H54 (cell line): ENCODE data around the gene MBLAC1.

ENCODE experiments used
- DNase-seq: peaks from one replicate; pipeline ENCODE4 v3.0.0; 2011; ENCODE audit warnings: low spot score, mixed read lengths; ENCODE audit not compliant: insufficient read length
- FAIRE-seq: peaks from 3 replicates; lab custom pipeline; 2011; peaks lifted over from hg19 to GRCh38; lab: Jason Lieb, UNC
- POLR2A ChIP-seq: IDR thresholded peaks from 2 replicates; pipeline ENCODE4 v1.6.1; 2011; ENCODE audit warnings: low read depth, mild to moderate bottlenecking, low read length

The MBLAC1 gene

DNA sequence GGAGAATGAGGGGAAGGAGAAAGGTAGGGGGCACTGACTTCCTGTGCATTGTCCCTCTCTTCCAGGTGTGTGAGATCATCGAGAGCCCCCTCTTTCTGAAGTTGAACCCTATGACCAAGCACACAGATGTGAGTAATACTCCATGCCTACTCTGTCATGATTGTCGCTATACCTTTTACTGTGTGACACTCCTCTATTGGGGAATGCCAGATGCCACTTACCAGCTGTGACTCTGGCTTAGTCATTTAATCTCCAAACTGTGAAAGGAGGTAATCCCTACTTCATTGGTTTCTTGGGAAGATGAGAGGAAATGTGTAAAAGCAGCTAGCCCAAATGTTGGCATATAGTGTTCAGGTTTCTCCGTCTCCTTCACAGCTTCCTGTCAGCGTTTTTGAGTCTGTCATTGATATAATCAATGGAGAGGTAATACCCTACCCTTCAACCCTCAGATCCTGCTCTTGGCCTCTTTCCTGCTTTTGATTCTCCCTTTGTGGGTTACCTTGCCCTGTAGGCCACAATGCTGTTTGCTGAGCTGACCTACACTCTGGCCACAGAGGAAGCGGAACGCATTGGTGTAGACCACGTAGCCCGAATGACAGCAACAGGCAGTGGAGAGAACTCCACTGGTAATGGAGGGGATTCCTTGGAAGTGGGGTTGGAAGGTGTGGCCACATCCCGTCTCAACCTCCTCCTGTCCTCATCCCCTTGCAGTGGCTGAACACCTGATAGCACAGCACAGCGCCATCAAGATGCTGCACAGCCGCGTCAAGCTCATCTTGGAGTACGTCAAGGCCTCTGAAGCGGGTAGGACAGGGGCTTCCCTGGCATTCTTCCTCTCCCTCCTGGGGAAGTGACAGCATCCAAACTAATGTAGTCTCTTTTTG, 36.0 kb upstream of the MBLAC1 start:
- FAIRE-seq (no peak), DNase-seq (no peak)
- 0 out of 2 replicates have a peak, but pooled peaks have one; percentile 4 for TF ChIP-seq POLR2A

DNA sequence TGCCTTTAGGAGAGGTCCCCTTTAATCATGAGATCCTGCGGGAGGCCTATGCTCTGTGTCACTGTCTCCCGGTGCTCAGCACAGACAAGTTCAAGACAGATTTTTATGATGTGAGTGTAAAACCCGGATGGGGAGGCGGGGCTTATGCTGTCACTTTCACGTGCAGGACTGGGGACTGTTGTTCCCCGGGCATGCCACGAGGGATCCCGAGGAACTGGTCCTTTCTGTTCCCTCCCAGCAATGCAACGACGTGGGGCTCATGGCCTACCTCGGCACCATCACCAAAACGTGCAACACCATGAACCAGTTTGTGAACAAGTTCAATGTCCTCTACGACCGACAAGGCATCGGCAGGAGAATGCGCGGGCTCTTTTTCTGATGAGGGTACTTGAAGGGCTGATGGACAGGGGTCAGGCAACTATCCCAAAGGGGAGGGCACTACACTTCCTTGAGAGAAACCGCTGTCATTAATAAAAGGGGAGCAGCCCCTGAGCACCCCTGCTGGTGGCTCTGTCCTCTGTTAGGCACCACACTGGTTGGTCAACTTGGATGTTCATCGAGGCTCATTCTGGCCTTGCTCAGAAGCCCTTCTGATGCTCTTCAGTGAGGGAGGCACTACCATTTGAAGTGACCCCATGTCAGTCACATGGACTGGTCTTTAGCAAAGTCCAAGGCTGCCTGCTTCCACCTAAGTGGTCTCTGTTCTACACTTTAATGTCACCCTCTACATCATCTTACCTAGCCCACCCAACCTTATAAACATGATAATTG, 35.2 kb upstream of the MBLAC1 start:
- FAIRE-seq (no peak), DNase-seq (no peak)
- TF ChIP-seq POLR2A, result no peak

DNA sequence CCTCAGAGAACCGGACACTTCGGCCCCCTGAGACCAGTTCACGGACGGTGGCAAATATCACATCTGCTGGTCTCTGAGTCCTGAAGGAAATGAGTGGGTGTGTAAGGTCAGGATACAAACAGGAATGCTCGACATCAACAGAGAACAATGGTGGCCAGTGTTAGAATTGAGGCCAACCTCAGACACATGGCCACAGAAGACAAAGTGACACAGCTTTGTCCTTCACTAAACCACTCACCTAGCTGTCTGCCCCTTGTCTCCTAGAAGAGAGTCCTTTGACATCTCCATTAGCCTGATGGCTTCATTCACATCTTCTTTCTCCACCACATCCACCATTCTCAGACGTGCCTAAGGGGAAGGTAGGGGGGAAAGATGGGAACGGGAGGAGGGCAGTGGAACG, 33.7 kb upstream of the MBLAC1 start:
- FAIRE-seq, result no peak
- TF ChIP-seq POLR2A, result no peak
- DNase-seq, result no peak

DNA sequence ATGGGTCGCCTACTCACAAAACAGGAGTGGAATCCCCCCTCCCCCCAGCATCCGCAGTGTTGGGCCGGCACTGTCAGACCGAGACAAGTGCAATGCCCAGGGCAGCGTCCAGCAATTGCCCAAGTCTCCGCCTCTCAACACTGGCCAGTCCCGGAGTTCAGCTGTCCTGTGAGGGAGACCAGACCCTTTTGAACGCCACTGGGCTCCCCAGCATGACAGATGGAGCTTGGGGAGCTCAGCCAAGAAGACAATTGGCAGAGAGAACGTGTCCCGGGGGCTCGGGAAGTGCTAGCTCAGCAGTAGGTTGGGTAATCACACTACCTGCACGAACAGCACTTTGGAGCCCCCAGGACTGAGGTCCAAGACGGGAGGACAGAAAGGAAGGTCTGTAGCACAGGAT, 33.3 kb upstream of the MBLAC1 start:
- no peak for DNase-seq
- FAIRE-seq, result no peak
- TF ChIP-seq POLR2A, result no peak

DNA sequence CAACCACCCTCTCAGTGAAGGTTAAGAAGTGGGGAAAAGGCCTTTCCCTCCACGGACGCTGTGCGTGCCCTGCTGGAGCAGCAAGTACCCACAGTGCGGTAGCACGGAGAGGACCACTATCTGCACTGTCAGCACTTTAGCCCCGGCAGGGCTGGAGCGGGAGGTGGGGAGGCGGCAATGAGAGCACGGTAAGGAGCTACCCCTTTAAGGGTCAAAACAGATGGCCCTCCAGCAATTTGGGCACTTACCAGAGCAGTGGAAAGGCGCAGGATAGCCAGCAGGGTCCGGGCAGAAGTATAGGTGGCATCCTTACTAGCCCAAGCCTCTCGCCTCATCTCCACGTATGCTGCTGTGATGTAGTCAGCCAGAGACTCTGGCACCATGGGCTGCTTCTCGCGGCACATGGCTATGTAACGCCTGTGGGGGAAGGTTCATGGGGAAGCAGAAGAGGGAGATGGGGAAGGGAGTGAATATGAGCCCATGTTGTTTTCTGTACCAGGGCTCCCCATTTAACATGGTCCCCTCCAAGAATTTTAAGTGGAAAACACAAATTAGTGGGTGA, 32.8 kb upstream of the MBLAC1 start:
- DNase-seq (no peak), FAIRE-seq (no peak)
- TF ChIP-seq POLR2A, result no peak

DNA sequence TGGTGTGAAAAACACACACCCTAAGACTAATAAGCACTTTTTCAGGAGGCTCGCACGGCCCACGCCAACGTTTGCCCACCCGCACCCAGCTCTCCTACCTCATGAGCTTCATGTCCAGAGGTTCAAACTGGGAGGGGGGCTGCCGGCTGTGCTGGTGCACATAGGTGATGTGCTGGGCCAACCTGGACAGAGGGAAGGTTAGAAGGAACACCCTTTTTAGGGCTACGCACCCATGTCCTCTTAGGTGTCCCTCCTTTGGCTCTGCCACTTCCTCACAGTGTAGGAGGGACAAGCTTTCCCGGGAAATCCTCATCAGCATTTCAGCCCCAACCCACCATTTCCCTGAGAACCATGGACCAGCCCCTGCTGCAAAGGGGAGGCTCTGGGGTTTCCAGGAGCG, 31.5 kb upstream of the MBLAC1 start:
- no peak for DNase-seq
- no peak for FAIRE-seq

DNA sequence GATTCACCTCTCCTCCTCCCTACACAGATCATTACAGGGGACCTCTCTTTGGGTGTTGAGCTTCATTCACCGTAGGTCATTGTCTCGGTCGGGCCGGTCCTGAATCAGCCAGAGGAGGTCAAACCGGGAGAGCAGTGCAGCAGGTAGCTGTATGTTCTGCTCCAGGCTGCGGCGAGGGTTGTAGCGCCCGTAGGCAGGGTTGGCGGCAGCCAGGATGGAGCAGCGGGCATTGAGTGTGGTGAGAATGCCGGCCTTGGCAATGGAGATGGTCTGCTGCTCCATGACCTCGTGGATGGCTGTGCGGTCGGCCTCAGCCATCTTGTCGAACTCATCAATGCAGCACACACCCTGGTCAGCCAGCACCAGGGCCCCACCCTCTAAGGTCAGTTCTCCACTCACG, 31.1 kb upstream of the MBLAC1 start:
- DNase-seq, result no peak
- no peak for TF ChIP-seq POLR2A
- no peak for FAIRE-seq

More for the DNA sequence above, 31.5 kb upstream of the MBLAC1 start:
- no peak for TF ChIP-seq POLR2A

DNA sequence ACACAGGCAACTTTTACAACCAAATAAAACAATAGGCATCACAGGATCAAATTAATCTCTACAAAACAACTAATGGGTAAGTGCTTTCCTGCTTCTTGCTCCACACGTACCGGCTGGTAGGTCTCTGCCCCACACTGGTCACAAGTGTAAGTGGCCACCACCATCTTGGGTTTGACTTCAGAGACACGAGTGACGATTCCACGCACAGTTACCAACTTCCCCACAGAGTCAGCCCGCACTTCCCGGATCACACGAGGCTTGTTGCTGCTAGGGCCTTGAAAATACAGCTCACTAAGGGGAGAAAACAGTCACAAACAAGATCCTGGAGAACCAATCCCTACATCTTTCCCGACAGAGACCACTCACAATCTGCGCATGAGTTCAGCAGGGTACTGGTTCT, 27.9 kb upstream of the MBLAC1 start:
- DNase-seq (no peak), FAIRE-seq (no peak)
- no peak for TF ChIP-seq POLR2A

DNA sequence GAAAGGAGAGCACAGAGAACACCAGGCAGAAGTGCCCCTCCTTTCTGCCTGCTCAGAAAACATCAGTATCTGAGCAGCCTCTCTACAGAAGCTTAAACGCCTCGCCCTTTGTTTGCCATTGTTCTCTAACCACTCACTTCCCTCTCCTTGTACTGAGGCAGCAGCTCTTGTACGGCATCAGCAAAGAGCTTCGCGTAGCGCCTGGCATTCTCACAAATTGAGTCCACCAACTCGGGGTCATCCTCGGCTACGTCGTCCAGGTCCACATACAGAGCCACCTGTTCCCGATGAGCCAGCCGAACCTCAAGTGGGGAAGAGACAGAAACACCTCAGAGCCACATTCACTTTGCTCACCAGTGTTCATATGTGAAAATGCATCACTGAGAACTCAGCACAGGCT, 27.3 kb upstream of the MBLAC1 start:
- no peak for TF ChIP-seq POLR2A
- FAIRE-seq, result no peak
- no peak for DNase-seq

DNA sequence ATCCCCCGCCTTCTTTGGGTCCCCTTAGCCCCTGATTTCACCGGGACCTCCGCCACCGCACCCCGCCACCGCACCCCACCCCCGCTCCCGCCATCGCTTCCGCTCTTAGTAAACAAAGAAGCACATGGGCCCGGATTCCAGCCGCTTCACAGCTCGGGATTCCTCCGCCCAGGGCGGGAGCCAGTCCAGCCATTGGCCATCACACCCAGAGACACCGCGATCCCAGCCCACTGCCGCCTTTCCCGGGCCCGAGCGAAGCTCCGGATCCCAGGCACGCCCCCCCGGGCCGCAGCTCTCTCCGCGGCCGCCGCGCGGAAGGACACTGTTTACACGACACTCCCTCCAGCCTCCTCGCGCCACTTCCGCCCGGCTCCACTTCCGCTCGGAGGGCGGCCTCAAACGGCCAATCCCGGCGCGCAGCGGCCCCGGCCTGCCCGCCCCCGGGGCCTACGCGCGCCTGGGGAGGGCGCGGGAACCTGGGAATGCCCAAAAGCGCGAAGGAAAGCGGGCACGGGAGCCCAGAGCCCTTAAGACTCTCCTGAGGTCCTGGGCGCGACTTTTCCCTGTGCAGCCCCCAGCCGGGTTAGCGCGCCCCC, 26.2 kb upstream of the MBLAC1 start:
- FAIRE-seq (no peak), DNase-seq (peak; percentile 75)
- no peak; the same call in 1 of the 2 replicates for TF ChIP-seq POLR2A

DNA sequence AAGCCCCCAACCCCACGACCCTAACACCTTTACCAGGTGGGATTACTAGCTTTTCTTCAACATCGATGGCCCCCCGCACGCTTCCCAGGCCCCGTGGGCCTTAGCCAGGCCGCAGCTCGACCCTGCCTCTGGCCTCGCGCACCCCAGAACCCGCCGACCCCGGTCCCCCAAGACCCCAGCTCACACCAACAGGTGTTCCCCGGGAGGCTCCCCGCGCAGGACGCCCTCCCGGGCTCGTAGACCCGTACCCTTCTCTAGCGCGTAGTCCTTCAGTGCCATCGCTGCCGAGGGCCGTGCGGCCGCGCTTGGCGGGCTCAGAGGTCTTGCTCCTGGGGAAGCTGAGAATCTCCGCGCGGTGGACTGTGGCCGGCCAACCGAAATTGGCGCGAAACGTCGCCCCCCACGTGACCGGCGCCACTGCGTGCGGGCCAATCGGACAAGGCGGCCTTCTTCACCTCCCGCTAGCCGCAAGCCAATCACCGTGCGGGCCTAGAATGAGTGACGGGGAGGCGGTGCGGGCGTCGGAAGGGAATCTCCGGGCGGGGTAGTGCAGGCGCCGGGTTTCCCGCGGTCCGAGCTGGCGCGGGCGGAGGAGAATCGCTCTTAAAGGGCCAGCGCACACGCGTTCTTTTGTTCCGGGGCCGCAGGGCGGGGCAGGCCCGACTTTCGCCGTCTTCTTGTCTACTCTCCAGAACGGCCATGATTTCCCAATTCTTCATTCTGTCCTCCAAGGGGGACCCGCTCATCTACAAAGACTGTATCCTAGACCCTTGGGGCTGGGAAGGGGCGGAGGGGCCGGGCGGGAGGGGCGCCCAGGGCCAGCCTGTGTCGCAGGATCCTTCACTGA, 25.5 kb upstream of the MBLAC1 start, which contains the start of the genes AP4M1 and MCM7:
Gene AP4M1, plus strand, starts transcription at position 628 of the 847 bp plus-strand sequence. Its CDS starts 72 bp downstream, at position 700.
Gene MCM7, minus strand, starts transcription at position 382 of the 847 bp plus-strand sequence. Its CDS starts 103 bp downstream, at position 279.
- DNase-seq (peak; percentile 87), FAIRE-seq (no peak)
- TF ChIP-seq POLR2A, result peak; percentile 65

DNA sequence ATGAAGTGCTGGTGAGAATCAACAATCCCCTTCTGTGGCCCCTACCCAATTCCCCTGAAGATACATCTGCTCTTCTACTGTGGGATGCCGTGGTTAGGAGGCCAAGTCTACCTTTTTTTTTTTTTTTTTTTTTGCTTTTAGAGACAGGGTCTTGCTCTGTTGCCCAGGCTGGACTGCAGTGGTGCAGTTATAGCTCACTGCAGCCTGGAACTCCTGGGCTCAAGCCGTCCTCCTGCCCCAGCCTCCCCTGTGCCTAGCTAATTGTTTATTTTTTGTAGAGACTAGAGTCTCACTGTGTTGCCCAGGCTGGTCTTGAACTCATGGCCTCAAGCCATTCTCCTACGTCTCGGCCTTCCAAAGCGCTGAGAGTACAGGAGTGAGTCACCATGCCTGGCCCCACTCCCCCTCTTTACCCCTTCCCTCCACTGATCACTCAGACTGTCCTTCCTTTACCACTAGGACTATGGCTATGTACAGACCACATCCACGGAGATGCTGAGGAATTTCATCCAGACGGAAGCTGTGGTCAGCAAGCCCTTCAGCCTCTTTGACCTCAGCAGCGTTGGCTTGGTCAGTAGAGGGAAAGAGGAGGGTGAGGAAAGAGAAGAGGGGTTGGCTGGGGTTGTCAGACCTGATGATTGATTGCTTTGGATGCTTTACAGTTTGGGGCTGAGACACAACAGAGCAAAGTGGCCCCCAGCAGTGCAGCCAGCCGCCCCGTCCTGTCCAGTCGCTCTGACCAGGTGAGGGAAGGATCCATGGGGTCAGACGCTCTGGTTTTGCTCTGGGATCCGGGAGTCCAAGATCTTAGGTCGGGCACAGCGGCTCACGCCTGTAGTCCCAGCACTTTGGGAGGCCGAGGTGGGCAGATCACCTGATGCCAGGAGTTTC, 23.6 kb upstream of the MBLAC1 start:
- peak; percentile 76 for FAIRE-seq
- DNase-seq, result peak; percentile 94
- no peak; the same call in 1 of the 2 replicates for TF ChIP-seq POLR2A
